Activated CD8-positive, alpha-beta memory T cell treated with anti-CD3 and anti-CD28 coated beads, Interleukin-2, amount 50 U/mL, for 4 hours (primary cell): ENCODE results near the gene TXNDC12.
A peak's percentile ranks its signal among the peaks of the same experiment; 100 is the strongest.

ENCODE experiments used
- DNase-seq: peaks from one replicate; pipeline ENCODE4 v3.0.0-alpha.2; 2020

Gene TXNDC12

DNA sequence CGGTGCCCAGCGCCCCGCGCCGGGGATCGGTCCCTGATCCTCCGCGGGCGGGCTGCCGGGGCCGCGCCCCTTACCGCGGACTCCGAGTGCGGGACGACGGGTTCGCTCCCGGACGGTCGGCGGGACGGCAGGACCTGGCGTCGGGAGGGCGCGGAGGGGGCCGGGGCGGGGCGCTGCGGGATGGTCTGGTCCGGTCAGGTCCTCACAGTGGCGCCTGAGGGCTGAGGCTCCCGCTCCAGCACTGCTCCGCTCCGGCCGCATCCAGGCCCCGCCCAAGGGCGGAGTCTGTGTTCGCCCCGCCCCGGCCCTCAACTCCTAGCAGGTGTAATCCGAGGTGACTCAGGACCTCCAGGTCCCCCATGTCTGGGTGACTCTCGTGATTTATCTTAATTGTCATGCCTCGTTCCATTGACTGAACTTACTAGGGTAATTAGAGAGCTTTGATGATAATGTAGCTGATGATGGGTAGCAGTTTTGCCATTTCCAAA, 64.5 kb downstream of the TXNDC12 start, which contains the start of gene RAB3B:
Gene RAB3B, minus strand, starts transcription at position 223 of the 488 bp plus-strand sequence. CDS start 13,583 bp downstream, outside the sequence.
- DNase-seq = peak; percentile 92

DNA sequence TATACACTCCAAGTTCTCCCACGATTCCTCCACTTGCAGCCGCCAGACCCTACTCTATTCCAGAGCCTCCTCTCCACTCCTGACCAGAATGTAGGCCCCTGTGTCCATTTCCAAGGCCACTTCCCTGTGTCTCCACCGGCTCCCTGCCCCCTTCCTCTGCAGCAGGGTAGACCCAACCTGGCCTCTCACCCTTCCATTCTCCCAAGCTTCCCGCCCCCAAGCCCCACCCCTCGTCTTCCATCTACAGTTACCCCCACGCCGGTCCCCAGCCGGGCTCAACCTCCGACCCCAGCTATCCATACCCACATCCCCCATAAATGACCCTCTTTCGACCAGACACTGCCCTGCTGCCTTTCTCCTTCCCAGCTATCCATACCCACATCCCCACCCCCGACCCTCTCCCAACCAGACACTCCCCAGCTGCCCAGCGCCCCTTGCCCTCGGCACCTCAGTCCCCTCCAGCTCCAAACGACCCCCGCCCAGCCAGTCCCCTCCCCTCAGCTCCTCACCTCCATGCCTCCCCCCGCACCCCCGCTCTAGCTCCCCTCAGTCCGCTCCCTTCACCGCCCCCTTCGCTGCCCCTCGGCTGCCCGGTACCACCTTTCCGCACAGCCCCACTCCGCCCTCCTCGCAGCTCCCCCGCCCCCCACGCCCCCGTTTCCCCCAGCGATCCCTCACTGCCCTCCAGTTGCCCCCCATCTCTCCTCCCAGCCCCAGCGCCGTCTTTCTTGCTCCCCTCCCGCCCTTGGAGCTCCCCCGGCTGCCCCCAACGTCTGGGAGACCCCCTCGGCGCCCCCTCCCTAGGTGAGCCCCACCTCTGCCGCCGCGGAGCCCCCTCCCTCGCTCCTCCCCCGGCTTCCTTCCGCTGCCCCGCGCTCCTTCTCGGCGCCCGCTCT, 65.2 kb downstream of the TXNDC12 start:
- peak; percentile 17 for DNase-seq

DNA sequence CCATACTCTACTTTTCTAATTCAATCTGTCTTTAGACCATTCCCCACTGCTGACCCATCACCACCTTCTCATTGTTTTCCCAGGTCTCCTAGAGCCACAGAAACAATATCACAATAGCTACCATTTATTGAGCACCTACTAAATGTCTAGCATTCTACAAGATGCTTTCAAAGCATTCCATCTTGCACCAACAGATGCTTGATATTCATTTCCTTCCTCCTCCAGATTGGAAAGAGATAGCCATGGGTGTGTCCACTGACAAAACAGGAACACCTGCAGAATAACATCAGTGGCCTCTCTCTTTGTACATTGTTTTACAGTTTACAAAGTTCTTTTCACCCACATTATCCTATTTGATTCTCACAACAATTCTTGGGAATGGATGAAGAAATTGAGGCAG, 66.7 kb downstream of the TXNDC12 start:
- no peak for DNase-seq

DNA sequence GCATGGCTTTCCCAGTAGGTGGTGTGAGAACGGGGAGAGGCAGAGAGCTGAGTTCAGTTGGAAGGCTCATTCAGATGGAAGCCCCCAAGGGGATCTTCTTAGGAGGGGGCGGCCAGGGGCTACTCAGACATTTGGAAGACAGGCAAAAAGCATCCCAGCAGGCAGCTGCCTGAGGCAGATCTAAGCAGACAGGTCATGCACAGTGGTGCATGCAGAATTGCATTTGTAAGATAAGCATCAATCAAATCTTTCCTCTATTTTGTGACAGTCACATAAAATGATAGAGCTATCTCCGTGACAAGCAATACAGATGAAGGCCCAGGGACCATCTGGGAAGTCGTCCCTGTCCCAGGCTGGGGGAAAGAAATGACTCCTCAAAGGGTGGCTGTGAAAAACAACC, 68.3 kb downstream of the TXNDC12 start:
- DNase-seq = no peak

DNA sequence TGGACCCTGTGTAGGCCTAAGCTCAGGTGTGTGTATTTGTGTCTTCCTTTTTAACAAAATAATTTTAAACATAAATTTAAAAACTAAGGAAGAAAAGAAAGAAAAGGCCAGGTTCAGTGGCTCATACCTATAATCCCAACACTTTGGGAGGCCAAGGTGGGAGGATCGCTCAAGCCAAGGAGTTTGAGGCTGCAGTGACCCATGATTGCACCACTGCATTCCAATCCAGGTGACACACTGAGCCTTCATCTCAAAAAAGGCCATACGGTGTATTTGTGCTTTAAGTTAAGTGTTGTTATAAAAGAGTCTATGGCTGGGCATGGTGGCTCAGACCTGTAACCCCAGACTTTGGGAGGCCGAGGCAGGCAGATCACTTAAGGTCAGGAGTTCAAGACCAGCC, 72.8 kb downstream of the TXNDC12 start:
- DNase-seq = no peak

DNA sequence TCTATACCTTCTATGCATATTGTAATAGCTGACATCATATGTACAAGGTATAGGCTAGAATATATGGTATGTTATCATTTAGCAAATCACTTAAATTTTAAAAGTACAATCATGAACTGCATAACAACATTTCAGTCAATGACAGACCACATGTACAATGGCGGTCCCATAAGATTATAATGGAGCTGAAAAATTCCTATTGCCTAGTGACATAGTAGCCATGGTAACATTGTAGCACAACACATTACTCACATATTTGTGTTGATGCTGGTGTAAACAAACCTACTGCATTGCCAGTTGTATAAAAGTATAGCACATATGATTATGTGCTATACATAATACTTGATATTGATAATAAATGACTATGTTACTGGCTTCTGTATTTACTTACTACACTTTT, 73.4 kb downstream of the TXNDC12 start:
- DNase-seq = no peak

DNA sequence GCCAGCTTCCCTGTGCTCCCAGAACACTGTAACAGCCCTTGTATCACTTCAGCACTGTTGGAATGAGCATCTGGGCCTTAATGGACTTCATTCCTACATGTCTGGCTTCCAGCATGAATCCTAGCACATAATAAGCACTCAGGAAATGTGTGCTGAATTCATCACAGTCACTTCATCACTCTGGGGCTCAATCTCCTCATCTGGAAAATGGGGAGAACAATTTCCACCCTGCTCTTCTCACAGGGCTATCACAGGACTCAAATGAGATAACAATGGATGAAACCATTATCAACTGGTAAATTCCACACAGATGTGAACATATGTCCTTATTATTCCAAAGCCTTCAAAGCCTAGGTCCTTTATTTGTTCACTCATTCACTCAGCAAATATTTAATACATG, 76.9 kb downstream of the TXNDC12 start:
- DNase-seq = no peak

DNA sequence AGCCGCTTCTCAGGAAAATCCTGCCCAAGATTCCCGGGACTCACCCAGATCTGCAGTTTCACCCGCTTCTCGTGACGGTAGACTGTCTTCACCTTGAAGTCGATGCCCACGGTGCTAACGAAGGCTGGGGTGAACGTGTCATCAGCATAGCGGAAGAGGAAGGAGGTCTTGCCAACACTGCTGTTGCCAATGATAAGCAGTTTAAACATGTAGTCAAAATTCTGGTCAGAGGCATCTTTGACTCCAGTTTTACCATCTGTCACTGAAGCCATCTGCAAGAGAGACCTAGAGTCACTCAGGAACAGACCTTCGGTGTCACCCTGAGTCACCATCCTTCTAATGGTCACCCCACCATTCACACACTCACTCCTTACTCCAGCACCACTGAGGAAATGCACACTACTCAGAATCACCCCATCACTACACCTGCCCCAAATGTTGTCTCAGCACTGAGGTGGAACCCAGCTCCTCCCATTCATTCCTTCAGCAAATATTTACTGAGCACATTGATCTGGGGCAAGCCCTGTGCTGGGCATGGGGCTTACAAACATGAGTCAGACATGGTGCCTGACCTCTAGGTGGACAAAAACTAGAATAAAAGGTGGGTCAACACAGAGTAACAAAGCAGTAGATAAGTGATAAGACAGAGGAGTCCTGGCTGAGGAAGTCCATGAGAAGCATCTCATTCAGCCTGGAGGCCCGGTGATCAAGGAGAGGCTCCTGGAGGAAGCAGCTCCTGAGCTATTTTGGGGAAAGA, 78.0 kb downstream of the TXNDC12 start:
- no peak for DNase-seq

DNA sequence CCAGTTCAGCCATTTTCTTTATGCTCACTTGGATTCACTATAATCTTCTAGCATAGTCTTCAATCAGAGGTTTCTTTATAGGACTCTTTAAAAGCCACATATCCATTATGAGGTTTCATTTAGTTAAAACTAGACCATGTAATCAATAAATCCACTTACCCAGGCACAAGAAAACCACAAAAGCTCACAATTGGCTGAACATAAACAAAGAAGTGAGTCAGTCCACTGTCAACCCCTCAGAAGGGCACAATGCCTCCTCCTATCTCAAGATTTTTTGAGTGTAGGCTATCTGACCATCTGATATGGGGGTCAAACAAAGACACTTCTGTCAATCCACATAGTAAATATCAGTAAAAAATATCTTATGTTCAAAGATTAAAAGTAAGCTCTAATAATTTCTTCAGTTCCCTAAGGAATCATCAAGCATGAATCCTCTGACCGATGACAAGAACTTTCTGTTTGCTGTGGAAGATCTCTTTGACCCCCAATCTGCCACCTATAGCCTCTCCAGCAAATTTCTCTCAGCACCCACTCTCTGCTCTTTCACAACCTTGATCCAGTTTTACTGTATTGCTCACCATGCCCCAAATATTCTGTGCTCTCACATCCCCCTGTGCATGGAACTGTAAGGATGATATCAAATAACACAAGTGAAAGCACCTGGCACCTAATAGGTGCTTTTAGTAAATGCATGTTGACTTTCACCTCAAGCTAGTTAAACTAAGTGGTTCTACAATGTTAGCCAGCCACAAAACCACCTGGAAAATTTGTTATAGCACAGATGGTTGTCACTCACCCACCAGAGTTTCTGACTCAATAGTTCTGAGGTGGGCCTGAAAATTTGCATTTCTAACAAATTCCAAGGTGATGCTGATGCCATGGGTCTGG, 81.2 kb downstream of the TXNDC12 start:
- DNase-seq = no peak
